ENCODE measurements around the gene SLC39A6. TPM values are rescaled to one million over a fixed set of nuclear protein-coding genes. Genes with fewer than 3 reads are reported as not detected.

SLC39A6 gene
- polyA plus RNA-seq, 1 donor (not counting 4 experiments of a cell fraction or from before 2014, with no cell fraction given), result 145 TPM

DNA sequence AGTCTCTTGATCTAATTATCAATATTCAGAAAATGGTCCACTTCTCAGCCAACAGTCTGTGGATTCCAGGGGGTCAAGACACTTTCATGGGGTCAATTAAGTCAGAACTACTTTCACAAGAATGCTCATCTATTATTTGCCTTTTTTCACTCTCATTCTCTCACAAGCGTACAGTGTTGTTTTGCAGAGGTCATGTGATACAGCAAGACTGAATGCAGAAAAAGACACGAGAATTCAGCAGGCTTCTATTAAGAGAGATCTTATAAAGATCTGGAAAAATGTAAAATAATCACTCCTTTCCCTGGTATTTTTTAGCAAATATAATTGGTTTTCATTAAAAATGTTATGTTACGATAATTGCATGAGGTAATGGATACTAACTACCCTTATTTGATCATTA, 70.5 kb downstream of the SLC39A6 start:
- Histone ChIP-seq H2AFZ (ENCODE audit: control insufficient read depth, low read length) (no peak overlapping the region), H3K9ac (ENCODE audit: control insufficient read depth, extremely low read depth, insufficient read depth, low read length) (no peak overlapping the region), H3K9me1 (ENCODE audit: control insufficient read depth, extremely low read depth, insufficient read depth, low read length) (no peaks in the 10 kb centered on the region), H3K27me3 (ENCODE audit: control insufficient read depth, extremely low read depth, insufficient read depth, low read length) (no peaks in the 10 kb centered on the region), H3K4me3 (ENCODE audit: control insufficient read depth in 2 of 3, extremely low read depth in 1 of 3, insufficient read depth in 2 of 3, low read depth in 1 of 3, low read length in 3 of 3) (no peak overlapping the region), H3K9me3 (ENCODE audit: control insufficient read depth, low read depth, low read length) (no peaks in the 10 kb centered on the region), H3K4me1 (ENCODE audit: control insufficient read depth, extremely low read depth, insufficient read depth, low read length) (no peaks in the 10 kb centered on the region), H3K36me3 (ENCODE audit: control insufficient read depth in 2 of 2, extremely low read depth in 1 of 2, insufficient read depth in 2 of 2, low read length in 2 of 2) (peaks cover 0 to 1% of the 10 kb centered on the region in 2 experiments), H3K4me2 (ENCODE audit: control insufficient read depth, extremely low read depth, insufficient read depth, low read depth, low read length) (no peak overlapping the region), H3K79me2 (ENCODE audit: control insufficient read depth, insufficient read depth, low read length) (peaks cover 95% of the 10 kb centered on the region), H3K27ac (ENCODE audit: control insufficient read depth, insufficient read depth, low read length) (no peak overlapping the region), H4K20me1 (ENCODE audit: control insufficient read depth, extremely low read depth, insufficient read depth, low read length) (peaks cover 2% of the 10 kb centered on the region)
- TF ChIP-seq, protein P1, sequence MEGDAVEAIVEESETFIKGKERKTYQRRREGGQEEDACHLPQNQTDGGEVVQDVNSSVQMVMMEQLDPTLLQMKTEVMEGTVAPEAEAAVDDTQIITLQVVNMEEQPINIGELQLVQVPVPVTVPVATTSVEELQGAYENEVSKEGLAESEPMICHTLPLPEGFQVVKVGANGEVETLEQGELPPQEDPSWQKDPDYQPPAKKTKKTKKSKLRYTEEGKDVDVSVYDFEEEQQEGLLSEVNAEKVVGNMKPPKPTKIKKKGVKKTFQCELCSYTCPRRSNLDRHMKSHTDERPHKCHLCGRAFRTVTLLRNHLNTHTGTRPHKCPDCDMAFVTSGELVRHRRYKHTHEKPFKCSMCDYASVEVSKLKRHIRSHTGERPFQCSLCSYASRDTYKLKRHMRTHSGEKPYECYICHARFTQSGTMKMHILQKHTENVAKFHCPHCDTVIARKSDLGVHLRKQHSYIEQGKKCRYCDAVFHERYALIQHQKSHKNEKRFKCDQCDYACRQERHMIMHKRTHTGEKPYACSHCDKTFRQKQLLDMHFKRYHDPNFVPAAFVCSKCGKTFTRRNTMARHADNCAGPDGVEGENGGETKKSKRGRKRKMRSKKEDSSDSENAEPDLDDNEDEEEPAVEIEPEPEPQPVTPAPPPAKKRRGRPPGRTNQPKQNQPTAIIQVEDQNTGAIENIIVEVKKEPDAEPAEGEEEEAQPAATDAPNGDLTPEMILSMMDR (optimal IDR thresholded peaks at IDR 0.05 in 1 of 3, IDR thresholded peaks at IDR 0.05 in 1 of 3, conservative IDR thresholded peaks at IDR 0.05 in 1 of 3; ENCODE audit: extremely low read depth in 1 of 3, insufficient read depth in 2 of 3, low read length in 3 of 3), result no peak
- TF ChIP-seq EZH2 (IDR thresholded peaks at IDR 0.05; ENCODE audit: low read length), result no peak
- no peak for DNase-seq (ENCODE audit: low read depth, low spot score)
- no peak for FAIRE-seq
- dilution Hi-C loops (cut with MboI; ENCODE audit: extremely low pct_ligation_motif_present, low sequenced_read_pairs), result no loop called here

Other genes with a start within 250 kb of the SLC39A6 start
- 31.1 to 55.5 TPM (median 34.8 TPM) in 3 replicates for gene RPRD1A, start 61.8 kb downstream of the SLC39A6 start, polyA plus RNA-seq
- 43.3 to 74.6 TPM (median 62.1 TPM) in 3 replicates for gene ELP2, start 559 bp upstream of the SLC39A6 start, polyA plus RNA-seq
- gene MOCOS, start 58.2 kb upstream of the SLC39A6 start, polyA plus RNA-seq, result 1.1 to 2.8 TPM (median 2.2 TPM) in 3 replicates
- 6.9 to 13.1 TPM (median 7.7 TPM) in 3 replicates for gene FHOD3, start 168.4 kb upstream of the SLC39A6 start, polyA plus RNA-seq